ENCODE data around the gene ASB4. TPM values are rescaled to one million over a fixed set of nuclear protein-coding genes. Genes with fewer than 3 reads are reported as not detected.

Gene ASB4
- total and polyA plus RNA-seq, 7 donors, result 0.23 to 24.0 (median 10.8) TPM

- H3K27me3 ChIP-seq (ENCODE audit: insufficient read depth in 3 of 3, low read length in 2 of 3), result no peaks in the 10 kb centered on the region
- H3K36me3 ChIP-seq (ENCODE audit: insufficient read depth in 1 of 2, low read depth in 1 of 2), result no peaks in the 10 kb centered on the region
- H3K9me3 ChIP-seq, result no peaks in the 10 kb centered on the region
- H3K4me1 ChIP-seq, result peaks cover 19% of the 10 kb centered on the region
- H3K27ac ChIP-seq, result no peak overlapping the region
- intact Hi-C loops (cut with DNase I), result loop anchor here in 1 of 2 donors (5.0 kb wide), 1 partner anchor 161 kb away; no protein-coding TSS in a partner anchor
- DNase-seq (no peak), ATAC-seq (no peak)
- 59 to 70% (median 70%) methylated on average over 7 of the region's 7 CpGs for WGBS, 3 donors
- TF ChIP-seq CTCF (IDR thresholded peaks at IDR 0.05), result no peak
- no peak overlapping the region for H3K4me3 ChIP-seq
These were observed 40.5 kb downstream of the ASB4 start for GRCh38 chr7:95526128-95526738.

- peak; percentile 88 to 96 (median 94) for ATAC-seq
- Histone ChIP-seq H3K9me3 (no peaks in the 10 kb centered on the region), H3K27ac (no peak overlapping the region), H3K36me3 (ENCODE audit: insufficient read depth in 1 of 2, low read depth in 1 of 2) (no peaks in the 10 kb centered on the region), H3K4me1 (peaks cover 19% of the 10 kb centered on the region), H3K4me3 (no peak overlapping the region), H3K27me3 (ENCODE audit: insufficient read depth in 3 of 3, low read length in 2 of 3) (no peaks in the 10 kb centered on the region)
- intact Hi-C loops (cut with DNase I), result loop anchor here (1.0 to 5.0 kb wide), 2 partner anchors 159 to 160 kb away; no protein-coding TSS in a partner anchor
- peak; percentile 96 for TF ChIP-seq CTCF (IDR thresholded peaks at IDR 0.05)
- 21 to 23% (median 22%) methylated on average over 5 of the region's 5 CpGs for WGBS, 3 donors
- peak in 1 of 2 donors; percentile 67 for DNase-seq
These were observed 41.5 kb downstream of the ASB4 start for GRCh38 chr7:95527033-95527775.

GRCh38 chr7:95527776-95528250 is 42.1 kb downstream of the ASB4 start:
- ATAC-seq (peak; percentile 27 to 46 (median 42)), DNase-seq (peak in 1 of 2 donors; percentile 59)
- no peaks in the 10 kb centered on the region for H3K27me3 ChIP-seq (ENCODE audit: insufficient read depth in 3 of 3, low read length in 2 of 3)
- no peaks in the 10 kb centered on the region for H3K9me3 ChIP-seq
- H3K4me3 ChIP-seq, result no peak overlapping the region
- intact Hi-C loops (cut with DNase I), result loop anchor here (1.0 to 5.0 kb wide), 2 partner anchors 158 to 159 kb away; no protein-coding TSS in a partner anchor
- peaks cover 19% of the 10 kb centered on the region for H3K4me1 ChIP-seq
- no peak for TF ChIP-seq CTCF (IDR thresholded peaks at IDR 0.05)
- 77 to 88% (median 80%) methylated on average over 23 of the region's 23 CpGs for WGBS, 3 donors
- no peaks in the 10 kb centered on the region for H3K36me3 ChIP-seq (ENCODE audit: insufficient read depth in 1 of 2, low read depth in 1 of 2)
- H3K27ac ChIP-seq, result no peak overlapping the region

- H3K27me3 ChIP-seq (ENCODE audit: insufficient read depth in 3 of 3, low read length in 2 of 3), result no peaks in the 10 kb centered on the region
- WGBS, 3 donors, result 82 to 95% (median 90%) methylated on average over 1 of the region's 1 CpG
- H3K4me1 ChIP-seq, result peaks cover 26% of the 10 kb centered on the region
- H3K36me3 ChIP-seq (ENCODE audit: insufficient read depth in 1 of 2, low read depth in 1 of 2), result no peaks in the 10 kb centered on the region
- TF ChIP-seq CTCF (IDR thresholded peaks at IDR 0.05), result no peak
- no peak overlapping the region for H3K27ac ChIP-seq
- H3K9me3 ChIP-seq, result no peaks in the 10 kb centered on the region
- intact Hi-C loops (cut with DNase I), result loop anchor here in 1 of 2 donors (5.0 kb wide), 1 partner anchor 158 kb away; no protein-coding TSS in a partner anchor
- no peak overlapping the region for H3K4me3 ChIP-seq
- DNase-seq (no peak), ATAC-seq (no peak)
These were observed 44.0 kb downstream of the ASB4 start for GRCh38 chr7:95529701-95530100.

Data from psoas muscle (tissue), 8 donors.